H1 (cell line): ENCODE data around the gene CACNA1C.

Experiments
- BRCA1 ChIP-seq: IDR thresholded peaks from 2 replicates; pipeline ENCODE4 v1.6.1; 2012; ENCODE audit warnings: low read depth, low read length, improper control_type of control experiment
- EZH2 ChIP-seq: fragments of 200-600 bp; sonication (generic); IDR thresholded peaks from 2 replicates; pipeline ENCODE4 v1.7.1; 2012; ENCODE audit warnings: low read depth, mild to moderate bottlenecking, moderate library complexity, low read length, inconsistent platforms; ENCODE audit not compliant: severe bottlenecking
- GABPA ChIP-seq: IDR thresholded peaks from 2 replicates; pipeline ENCODE4 v1.6.1; 2011; ENCODE audit warnings: mild to moderate bottlenecking, low read length, moderate library complexity, borderline replicate concordance; ENCODE audit not compliant: insufficient read depth
- JUN ChIP-seq: IDR thresholded peaks from 2 replicates; pipeline ENCODE4 v1.6.1; 2011; ENCODE audit warnings: low read depth, mild to moderate bottlenecking, improper control_type of control experiment, low read length
- NRF1 ChIP-seq: IDR thresholded peaks from 2 replicates; pipeline ENCODE4 v1.6.1; 2011; ENCODE audit warnings: mild to moderate bottlenecking, low read depth, low read length, improper control_type of control experiment
- POLR2A ChIP-seq, 2 experiments: IDR thresholded peaks; 1 replicate in 1 of 2; 2 replicates in 1 of 2; pipeline ENCODE4 v1.6.1; 2011; ENCODE audit warnings: low read depth in 2 of 2, low read length in 2 of 2, mild to moderate bottlenecking in 2 of 2; ENCODE audit errors: control extremely low read depth in 1 of 2
- RAD21 ChIP-seq, 2 experiments: IDR thresholded peaks in 1 of 2; conservative IDR thresholded peaks in 1 of 2; 2 replicates each; pipeline ENCODE4 v1.6.1; 2011; ENCODE audit warnings: low read depth in 2 of 2, low read length in 2 of 2, improper control_type of control experiment in 1 of 2, inconsistent platforms in 1 of 2, mild to moderate bottlenecking in 1 of 2, moderate library complexity in 1 of 2
- TF ChIP-seq, protein P1 (sequence below): IDR thresholded peaks from 2 replicates; pipeline ENCODE4 v1.6.1; 2011; ENCODE audit warnings: low read depth, mild to moderate bottlenecking, low read length; ENCODE audit not compliant: insufficient read depth
- TF ChIP-seq, protein P2 (sequence below), 3 experiments: IDR thresholded peaks; 1 replicate in 2 of 3; 2 replicates in 1 of 3; pipeline versions ENCODE4 v1.5.1 to v1.6.1; 2011; ENCODE audit warnings: low read length in 3 of 3, mild to moderate bottlenecking in 3 of 3, inconsistent platforms in 2 of 3, low read depth in 1 of 3, moderate library complexity in 1 of 3; ENCODE audit not compliant: insufficient read depth in 1 of 3; ENCODE audit errors: control extremely low read depth in 1 of 3
- TF ChIP-seq, protein P3 (sequence below): IDR thresholded peaks from 2 replicates; pipeline ENCODE4 v1.6.1; 2012; ENCODE audit warnings: low read length, inconsistent platforms

DNA sequence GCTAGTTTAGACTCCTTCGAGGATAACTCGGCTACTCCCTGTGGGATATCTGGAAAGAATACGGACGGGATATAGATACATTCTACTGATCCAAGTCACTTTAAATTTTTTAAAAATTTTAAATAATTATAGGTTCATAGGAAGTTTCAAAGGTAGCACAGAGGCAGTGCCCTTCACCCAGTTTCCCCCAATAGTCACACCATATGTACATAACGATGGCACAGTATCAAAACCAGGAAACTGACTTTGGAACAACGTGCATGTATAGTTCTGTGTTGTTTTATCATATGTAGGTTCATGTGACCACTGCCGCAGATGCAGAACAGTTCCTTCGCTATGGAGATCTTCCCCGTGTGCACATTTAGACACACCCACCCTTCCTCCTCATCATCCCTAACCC, 352.3 kb downstream of the CACNA1C start:
- TF ChIP-seq, protein P1, sequence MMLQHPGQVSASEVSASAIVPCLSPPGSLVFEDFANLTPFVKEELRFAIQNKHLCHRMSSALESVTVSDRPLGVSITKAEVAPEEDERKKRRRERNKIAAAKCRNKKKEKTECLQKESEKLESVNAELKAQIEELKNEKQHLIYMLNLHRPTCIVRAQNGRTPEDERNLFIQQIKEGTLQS, result no peak
- TF ChIP-seq, protein P2, sequence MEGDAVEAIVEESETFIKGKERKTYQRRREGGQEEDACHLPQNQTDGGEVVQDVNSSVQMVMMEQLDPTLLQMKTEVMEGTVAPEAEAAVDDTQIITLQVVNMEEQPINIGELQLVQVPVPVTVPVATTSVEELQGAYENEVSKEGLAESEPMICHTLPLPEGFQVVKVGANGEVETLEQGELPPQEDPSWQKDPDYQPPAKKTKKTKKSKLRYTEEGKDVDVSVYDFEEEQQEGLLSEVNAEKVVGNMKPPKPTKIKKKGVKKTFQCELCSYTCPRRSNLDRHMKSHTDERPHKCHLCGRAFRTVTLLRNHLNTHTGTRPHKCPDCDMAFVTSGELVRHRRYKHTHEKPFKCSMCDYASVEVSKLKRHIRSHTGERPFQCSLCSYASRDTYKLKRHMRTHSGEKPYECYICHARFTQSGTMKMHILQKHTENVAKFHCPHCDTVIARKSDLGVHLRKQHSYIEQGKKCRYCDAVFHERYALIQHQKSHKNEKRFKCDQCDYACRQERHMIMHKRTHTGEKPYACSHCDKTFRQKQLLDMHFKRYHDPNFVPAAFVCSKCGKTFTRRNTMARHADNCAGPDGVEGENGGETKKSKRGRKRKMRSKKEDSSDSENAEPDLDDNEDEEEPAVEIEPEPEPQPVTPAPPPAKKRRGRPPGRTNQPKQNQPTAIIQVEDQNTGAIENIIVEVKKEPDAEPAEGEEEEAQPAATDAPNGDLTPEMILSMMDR (IDR thresholded peaks at IDR 0.05; ENCODE audit: control extremely low read depth in 1 of 3, insufficient read depth in 1 of 3, low read depth in 1 of 3, low read length in 3 of 3), result no peak
- TF ChIP-seq JUN (no peak), NRF1 (no peak), EZH2 (no peak), GABPA (no peak), RAD21 (IDR thresholded peaks at IDR 0.05 in 1 of 2, conservative IDR thresholded peaks at IDR 0.05 in 1 of 2; ENCODE audit: low read depth in 2 of 2, low read length in 2 of 2) (no peak), POLR2A (IDR thresholded peaks at IDR 0.05; ENCODE audit: control extremely low read depth in 1 of 2, low read depth in 2 of 2, low read length in 2 of 2) (no peak), BRCA1 (no peak)
- TF ChIP-seq, protein P3, sequence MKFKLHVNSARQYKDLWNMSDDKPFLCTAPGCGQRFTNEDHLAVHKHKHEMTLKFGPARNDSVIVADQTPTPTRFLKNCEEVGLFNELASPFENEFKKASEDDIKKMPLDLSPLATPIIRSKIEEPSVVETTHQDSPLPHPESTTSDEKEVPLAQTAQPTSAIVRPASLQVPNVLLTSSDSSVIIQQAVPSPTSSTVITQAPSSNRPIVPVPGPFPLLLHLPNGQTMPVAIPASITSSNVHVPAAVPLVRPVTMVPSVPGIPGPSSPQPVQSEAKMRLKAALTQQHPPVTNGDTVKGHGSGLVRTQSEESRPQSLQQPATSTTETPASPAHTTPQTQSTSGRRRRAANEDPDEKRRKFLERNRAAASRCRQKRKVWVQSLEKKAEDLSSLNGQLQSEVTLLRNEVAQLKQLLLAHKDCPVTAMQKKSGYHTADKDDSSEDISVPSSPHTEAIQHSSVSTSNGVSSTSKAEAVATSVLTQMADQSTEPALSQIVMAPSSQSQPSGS, result no peak
